Adrenal gland (tissue), 12 donors: Measurements from ENCODE around the gene DGCR8. TPM values are rescaled to one million over a fixed set of nuclear protein-coding genes. Genes with fewer than 3 reads are reported as not detected.

Source experiments
- DNase-seq, 7 donors: peaks; one replicate each; pipeline ENCODE4 v3.0.0-alpha.2; 2019 to 2020
- H3K27ac ChIP-seq, 5 donors: fragments of 200-600 bp; sonication (generic) in 4 of 5; 1 replicate in 3 of 5; 2 replicates in 2 of 5; pipeline versions ENCODE4 v1.5.1 to v1.8.0; 2016 to 2020; ENCODE audit warnings: mild to moderate bottlenecking in 1 of 5
- H3K27me3 ChIP-seq: fragments of 200-600 bp; 2 replicates; pipeline ENCODE4 v1.8.0; 2021
- H3K36me3 ChIP-seq, 2 donors: fragments of 200-600 bp; replicated peaks in 1 of 2; 1 replicate in 1 of 2; 2 replicates in 1 of 2; pipeline versions ENCODE4 v1.5.1 to v1.8.0; 2018 to 2022
- H3K4me1 ChIP-seq, 2 donors: fragments of 200-600 bp; replicated peaks in 1 of 2; 1 replicate in 1 of 2; 2 replicates in 1 of 2; pipeline versions ENCODE4 v1.5.1 to v1.8.0; 2018 to 2021
- H3K4me3 ChIP-seq, 4 donors: fragments of 200-600 bp; sonication (generic) in 3 of 4; one replicate each; pipeline ENCODE4 v1.5.1; 2016 to 2018
- H3K9me3 ChIP-seq, 3 donors: fragments of 200-600 bp; sonication (generic) in 1 of 3; replicated peaks in 1 of 3; 1 replicate in 2 of 3; 2 replicates in 1 of 3; pipeline versions ENCODE4 v1.5.1 to v1.8.0; 2016 to 2021
- POLR2A ChIP-seq, 2 donors: fragments of 450-650 bp; IDR thresholded peaks; one replicate each; pipeline ENCODE4 v1.6.1; 2017; ENCODE audit warnings: antibody characterized with exemption in 2 of 2, mild to moderate bottlenecking in 2 of 2, moderate library complexity in 1 of 2
- WGBS, 4 donors: extraction: QIAGEN DNeasy Blood & Tissue Kit in 2 of 4; methylation state at CpG; one replicate each; pipeline versions ENCODE4 v1.1.5 to v1.1.7; 2013 to 2017; 5-methylcytosine and 5-hydroxymethylcytosine counted together
- intact Hi-C, 2 donors: fragments of 100-400 bp; cut with DNase I; formaldehyde crosslinking; loops; one replicate each; pipeline versions ENCODE4 v1.14.1 to v1.15.0; 2022 to 2023
- polyA plus RNA-seq, 3 donors: library from polyadenylated mRNA; stranded (reverse); fragments of 200-250 nt in 2 of 3; fragments of 350-450 nt in 1 of 3; fragmentation: Illumina TruSeq in 1 of 3; extraction: RNeasy Lipid Tissue Mini Kit (QIAGEN cat#74804) in 1 of 3; gene quantifications; one replicate each; pipeline ENCODE4 v1.2.3, GENCODE V29; 2013 to 2014
- total RNA-seq, 9 donors: library from RNA; depleted of rRNA in 4 of 9; stranded (reverse); fragments of >200 nt in 4 of 9; fragments of 120-200 nt in 1 of 9; fragmentation: NEBNext Ultra II Directional in 1 of 9; extraction: Animal tissue kit (Norgen Biotek cat#: 25700) in 1 of 9; gene quantifications; one replicate each; pipeline versions ENCODE4 v1.1.0 to v1.2.4, GENCODE V29; 2013 to 2023
- TF ChIP-seq, protein P1 (sequence below), 6 experiments: fragments of 450-650 bp in 4 of 6; fragments of 200-600 bp in 2 of 6; sonication (generic) in 1 of 6; IDR thresholded peaks; 1 replicate in 5 of 6; 2 replicates in 1 of 6; pipeline versions ENCODE4 v1.5.1 to v1.8.0; 2016 to 2021; ENCODE audit warnings: antibody characterized with exemption in 6 of 6, mild to moderate bottlenecking in 2 of 6, moderate library complexity in 1 of 6
- donor health status: healthy with polysubstance abuse.
- donor health status: Bipolar disorder and iron deficiency.
- donor health status: DM: yes; HTN: yes; CAD: no.
- donor health status: DM: no; HTN: no; CAD: no.
- donor health status: DM: no; HTN: no; CAD: no.
- donor health status: DM: yes; HTN: yes; CAD: no.

Gene DGCR8
- total and polyA plus RNA-seq, 12 donors, result 7.2 to 32.2 (median 22.4) TPM

DNA sequence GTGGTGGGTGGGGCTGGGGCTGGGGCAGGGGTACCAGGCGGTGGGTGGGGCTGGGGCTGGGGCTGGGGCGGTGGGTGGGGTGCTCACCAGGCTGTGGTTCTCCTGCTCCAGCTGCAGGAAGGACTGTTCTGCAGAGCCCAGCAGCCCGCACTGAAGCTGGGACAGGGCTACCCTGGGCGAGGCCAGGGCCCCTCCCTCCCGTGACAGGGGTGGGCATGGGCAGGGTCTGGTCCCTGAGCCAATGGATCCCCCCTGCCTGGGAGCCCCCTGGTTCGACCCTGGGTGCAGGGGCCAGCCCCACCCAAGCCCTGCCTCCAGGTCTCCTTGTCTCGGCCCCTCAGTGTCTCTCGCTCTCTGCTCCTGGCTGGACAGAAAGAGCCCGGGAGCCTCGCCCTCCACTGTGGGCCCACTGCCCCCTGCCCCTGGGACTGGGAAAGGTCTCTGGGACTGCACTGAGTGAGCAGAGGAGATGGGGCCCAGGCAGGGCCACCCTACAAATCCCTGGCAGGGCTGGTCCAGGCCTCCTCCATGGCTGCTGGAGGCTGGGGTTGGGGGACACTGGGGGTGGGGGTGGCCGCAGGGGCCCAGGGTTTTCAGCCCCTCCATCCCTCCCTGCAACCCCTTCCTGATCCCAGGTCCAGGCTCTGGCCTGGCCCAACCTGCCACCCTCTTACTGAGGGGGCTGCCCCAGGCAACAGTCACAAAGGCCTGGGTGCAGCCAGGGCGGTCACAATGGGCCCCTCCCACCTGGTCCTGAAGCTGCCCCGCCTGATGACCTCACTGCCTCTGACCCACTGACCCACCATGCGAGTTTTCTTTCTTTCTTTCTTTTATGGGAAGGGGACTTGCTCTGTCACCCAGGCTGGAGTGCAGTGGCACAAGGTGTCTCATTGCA lies 70.6 kb downstream of the DGCR8 start, which contains the start of gene CCDC188:
TSS of gene CCDC188 (minus strand) at position 675 of the 895 bp plus-strand sequence. CDS start at position 606, 69 bp downstream.
- H3K4me3 ChIP-seq, result no peak within 1 kb of the TSS
- no peak within 1 kb of the TSS for H3K27ac ChIP-seq
- intact Hi-C loops, result no loop called here
- H3K4me1 ChIP-seq, result no peaks in the 10 kb centered on the region
- no peaks in the 10 kb centered on the region for H3K36me3 ChIP-seq
- DNase-seq, result no peak
- no peaks in the 10 kb centered on the region for H3K27me3 ChIP-seq
- TF ChIP-seq POLR2A (IDR thresholded peaks at IDR 0.05), result no peak
- TF ChIP-seq, protein P1, sequence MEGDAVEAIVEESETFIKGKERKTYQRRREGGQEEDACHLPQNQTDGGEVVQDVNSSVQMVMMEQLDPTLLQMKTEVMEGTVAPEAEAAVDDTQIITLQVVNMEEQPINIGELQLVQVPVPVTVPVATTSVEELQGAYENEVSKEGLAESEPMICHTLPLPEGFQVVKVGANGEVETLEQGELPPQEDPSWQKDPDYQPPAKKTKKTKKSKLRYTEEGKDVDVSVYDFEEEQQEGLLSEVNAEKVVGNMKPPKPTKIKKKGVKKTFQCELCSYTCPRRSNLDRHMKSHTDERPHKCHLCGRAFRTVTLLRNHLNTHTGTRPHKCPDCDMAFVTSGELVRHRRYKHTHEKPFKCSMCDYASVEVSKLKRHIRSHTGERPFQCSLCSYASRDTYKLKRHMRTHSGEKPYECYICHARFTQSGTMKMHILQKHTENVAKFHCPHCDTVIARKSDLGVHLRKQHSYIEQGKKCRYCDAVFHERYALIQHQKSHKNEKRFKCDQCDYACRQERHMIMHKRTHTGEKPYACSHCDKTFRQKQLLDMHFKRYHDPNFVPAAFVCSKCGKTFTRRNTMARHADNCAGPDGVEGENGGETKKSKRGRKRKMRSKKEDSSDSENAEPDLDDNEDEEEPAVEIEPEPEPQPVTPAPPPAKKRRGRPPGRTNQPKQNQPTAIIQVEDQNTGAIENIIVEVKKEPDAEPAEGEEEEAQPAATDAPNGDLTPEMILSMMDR (IDR thresholded peaks at IDR 0.05), result no peak
- H3K9me3 ChIP-seq, result no peaks in the 10 kb centered on the region
- WGBS, 4 donors, result 73 to 88% (median 80%) methylated on average over 3 to 14 of the region's 14 CpGs

DNA sequence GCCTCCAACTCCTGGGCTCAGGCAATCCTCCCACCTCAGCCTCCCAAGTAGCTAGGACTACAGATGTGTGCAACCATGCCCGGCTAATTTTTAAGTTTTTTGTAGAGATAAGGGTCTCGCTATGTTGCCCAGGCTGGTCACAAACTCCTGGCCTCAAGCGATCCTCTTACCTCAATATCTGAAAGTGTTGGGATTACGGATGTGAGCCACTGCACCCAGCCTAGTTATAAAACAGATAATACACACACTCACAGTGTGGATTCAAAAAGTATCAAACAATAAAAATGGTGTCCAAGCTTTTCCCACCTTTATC lies 71.2 kb downstream of the DGCR8 start:
- no peaks in the 10 kb centered on the region for H3K9me3 ChIP-seq
- WGBS, 4 donors, result 86 to 94% (median 89%) methylated on average over 4 of the region's 4 CpGs
- no peak overlapping the region for H3K27ac ChIP-seq
- no peaks in the 10 kb centered on the region for H3K36me3 ChIP-seq
- intact Hi-C loops, result no loop called here
- H3K4me1 ChIP-seq, result no peaks in the 10 kb centered on the region
- H3K27me3 ChIP-seq, result no peaks in the 10 kb centered on the region
- DNase-seq, result no peak
- TF ChIP-seq POLR2A (IDR thresholded peaks at IDR 0.05), result no peak
- TF ChIP-seq, protein P1 (IDR thresholded peaks at IDR 0.05), result no peak
- no peak overlapping the region for H3K4me3 ChIP-seq

- Histone ChIP-seq H3K36me3 (no peaks in the 10 kb centered on the region), H3K9me3 (no peaks in the 10 kb centered on the region), H3K4me1 (peaks cover 0 to 7% of the 10 kb centered on the region in 2 donors), H3K4me3 (no peak overlapping the region), H3K27me3 (no peaks in the 10 kb centered on the region), H3K27ac (no peak overlapping the region)
- intact Hi-C loops, result no loop called here
- TF ChIP-seq, protein P1 (IDR thresholded peaks at IDR 0.05), result no peak
- no peak for TF ChIP-seq POLR2A (IDR thresholded peaks at IDR 0.05)
- 89 to 93% (median 91%) methylated on average over 5 to 14 of the region's 14 CpGs for WGBS, 4 donors
- DNase-seq, result no peak
Measured at GRCh38 chr22:20152464-20152890, 72.4 kb downstream of the DGCR8 start.

DNA sequence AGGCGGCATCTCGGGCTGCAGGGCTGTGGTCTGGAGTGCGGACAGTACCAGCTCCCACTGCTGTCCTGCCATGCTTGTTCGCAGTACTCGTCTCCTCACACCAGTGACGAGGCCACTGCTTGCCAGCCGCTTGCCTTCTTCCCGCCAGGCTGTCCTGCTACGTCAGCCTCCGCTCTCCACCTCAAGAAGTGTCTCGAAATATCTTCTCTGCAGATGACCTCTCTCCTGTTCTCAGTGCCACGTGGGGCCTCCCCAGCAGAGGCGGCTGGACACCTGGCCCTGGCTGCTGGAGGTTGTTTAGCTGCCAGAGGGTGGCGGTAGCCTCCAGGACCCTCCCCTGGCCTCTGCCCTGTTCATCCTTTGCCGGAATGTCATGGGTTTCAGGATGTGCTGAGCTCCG lies 73.9 kb downstream of the DGCR8 start:
- DNase-seq, result no peak
- H3K4me3 ChIP-seq, result no peak overlapping the region
- peaks cover 0 to 7% of the 10 kb centered on the region in 2 donors for H3K4me1 ChIP-seq
- no peaks in the 10 kb centered on the region for H3K36me3 ChIP-seq
- intact Hi-C loops, result no loop called here
- no peaks in the 10 kb centered on the region for H3K9me3 ChIP-seq
- no peaks in the 10 kb centered on the region for H3K27me3 ChIP-seq
- TF ChIP-seq, protein P1 (IDR thresholded peaks at IDR 0.05), result no peak
- no peak for TF ChIP-seq POLR2A (IDR thresholded peaks at IDR 0.05)
- H3K27ac ChIP-seq, result no peak overlapping the region
- 71 to 84% (median 82%) methylated on average over 16 of the region's 16 CpGs for WGBS, 4 donors
